Activated naive CD4-positive, alpha-beta T cell treated with anti-CD3 and anti-CD28 coated beads, Interleukin-2, amount 50 U/mL, for 72 hours (primary cell): ENCODE measurements around the gene ATP5PD. TPM values are rescaled to one million over a fixed set of nuclear protein-coding genes. Genes with fewer than 3 reads are reported as not detected.

Experiments used
- ATAC-seq, 2 donors: fragments of 150-1000 bp; cut with Tn5 transposase; 2 replicates each; pipeline ENCODE4 v1.10.0; 2021; ENCODE audit warnings: mild to moderate bottlenecking in 2 of 2, moderate library complexity in 2 of 2
- DNase-seq, 2 donors: peaks; one replicate each; pipeline ENCODE4 v3.0.0; 2021 to 2022; ENCODE audit warnings: low spot score in 2 of 2
- H3K27ac Mint-ChIP-seq, 2 donors: one replicate each; pipeline ENCODE4 v1.8.0; 2022; ENCODE audit warnings: mild to moderate bottlenecking in 2 of 2, mixed read lengths in 2 of 2
- H3K36me3 Mint-ChIP-seq, 2 donors: one replicate each; pipeline ENCODE4 v1.8.0; 2022; ENCODE audit warnings: mixed read lengths in 2 of 2
- H3K9me3 Mint-ChIP-seq, 2 donors: one replicate each; pipeline ENCODE4 v1.8.0; 2022; ENCODE audit warnings: mixed read lengths in 2 of 2
- total RNA-seq, 2 donors: library from RNA; stranded (reverse); gene quantifications; one replicate each; pipeline ENCODE4 v1.2.3, GENCODE V29; 2022

The ATP5PD gene
- total RNA-seq, result 100 to 1,000 TPM; 193 to 218 TPM

GRCh38 chr17:75046407-75047289 lies at the start of gene ATP5PD, which contains the start of gene KCTD2:
TSS of gene ATP5PD (minus strand) at chr17:75046969. CDS start at chr17:75042650, 4,319 bp downstream.
TSS of gene KCTD2 (plus strand) at chr17:75047225. CDS start at chr17:75047251, 26 bp downstream.
- H3K9me3 Mint-ChIP-seq, result no peaks in the 10 kb centered on the region
- peaks cover 5 to 12% of the 10 kb centered on the region in 2 donors for H3K36me3 Mint-ChIP-seq
- ATAC-seq (peak; percentile 96 to 97), DNase-seq (peak; percentile 94 to 97)
- H3K27ac Mint-ChIP-seq, result peak within 1 kb of the TSS; percentile 96 to 97

DNA sequence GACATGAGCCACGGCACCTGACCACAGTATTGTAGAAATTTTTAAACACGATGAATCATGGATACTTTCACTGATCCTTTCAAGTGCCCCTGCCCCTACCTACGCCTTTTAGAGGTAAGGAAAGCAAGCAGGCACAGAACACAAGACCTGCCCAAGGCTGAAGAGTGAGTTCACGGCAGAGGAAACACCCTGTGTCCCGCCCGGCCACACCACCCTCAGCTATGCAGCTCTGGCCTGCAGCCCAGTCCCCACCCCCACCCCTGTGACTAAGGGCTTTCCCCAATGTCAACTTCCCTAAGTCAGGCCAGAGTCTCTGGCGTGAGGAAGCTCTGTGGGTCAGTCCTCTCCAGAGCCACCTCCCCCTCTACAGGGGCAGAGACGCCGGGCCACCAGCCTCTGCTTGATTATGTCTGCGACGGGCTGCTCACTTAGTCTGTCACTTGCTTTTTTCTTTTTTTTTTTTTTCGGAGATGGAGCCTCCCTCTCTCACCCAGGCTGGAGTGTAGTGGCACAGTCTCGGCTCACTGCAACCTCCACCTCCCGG lies 49.4 kb upstream of the ATP5PD start:
- ATAC-seq, result peak in 1 of 2 donors; percentile 45
- Mint-ChIP-seq H3K36me3 (no peaks in the 10 kb centered on the region), H3K9me3 (no peaks in the 10 kb centered on the region), H3K27ac (peak overlapping the region in 1 of 2 donors; percentile 39)
- no peak for DNase-seq

- H3K9me3 Mint-ChIP-seq, result no peaks in the 10 kb centered on the region
- no peak overlapping the region for H3K27ac Mint-ChIP-seq
- no peak for DNase-seq
- H3K36me3 Mint-ChIP-seq, result no peaks in the 10 kb centered on the region
- ATAC-seq, result no peak
Observed at GRCh38 chr17:75094871-75095399, 48.2 kb upstream of the ATP5PD start.

DNA sequence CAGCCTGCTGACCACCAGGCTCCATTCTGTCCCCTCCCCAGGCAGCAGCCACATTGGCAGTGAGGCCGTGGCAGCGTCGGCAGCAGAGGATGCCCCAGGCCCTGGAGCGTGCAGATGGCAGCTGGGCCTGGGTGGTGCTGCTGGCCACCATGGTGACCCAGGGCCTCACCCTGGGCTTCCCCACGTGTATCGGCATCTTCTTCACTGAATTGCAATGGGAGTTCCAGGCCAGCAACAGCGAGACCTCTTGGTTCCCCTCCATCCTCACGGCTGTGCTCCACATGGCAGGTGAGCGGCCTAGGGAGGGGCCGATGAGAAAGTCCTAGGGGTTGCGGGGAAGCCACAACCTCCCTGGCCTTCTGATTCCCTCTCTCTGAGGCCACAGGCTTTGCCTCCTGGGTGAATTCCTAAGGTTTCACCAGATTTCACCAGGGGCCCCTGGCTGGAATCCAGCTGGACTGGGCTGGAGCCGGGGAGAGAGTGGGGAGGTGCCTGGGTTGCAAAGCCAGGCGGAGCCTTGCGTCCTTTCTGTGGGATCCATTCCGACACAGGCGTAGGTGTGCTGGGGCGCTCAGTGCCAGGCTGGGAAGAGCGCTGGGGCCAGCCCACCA lies 46.9 kb upstream of the ATP5PD start:
- H3K27ac Mint-ChIP-seq, result no peak overlapping the region
- ATAC-seq (no peak), DNase-seq (no peak)
- no peaks in the 10 kb centered on the region for H3K36me3 Mint-ChIP-seq
- no peaks in the 10 kb centered on the region for H3K9me3 Mint-ChIP-seq

- Mint-ChIP-seq H3K36me3 (no peaks in the 10 kb centered on the region), H3K9me3 (no peaks in the 10 kb centered on the region), H3K27ac (peak overlapping the region in 1 of 2 donors; percentile 1)
- ATAC-seq (no peak), DNase-seq (no peak)
Observed at GRCh38 chr17:75091855-75092327, 45.1 kb upstream of the ATP5PD start.

GRCh38 chr17:75090871-75091854 lies 44.4 kb upstream of the ATP5PD start:
- DNase-seq (no peak), ATAC-seq (no peak)
- Mint-ChIP-seq H3K27ac (peak overlapping the region in 1 of 2 donors; percentile 1), H3K36me3 (no peaks in the 10 kb centered on the region), H3K9me3 (no peaks in the 10 kb centered on the region)

- Mint-ChIP-seq H3K27ac (peak overlapping the region in 1 of 2 donors; percentile 55), H3K9me3 (no peaks in the 10 kb centered on the region), H3K36me3 (no peaks in the 10 kb centered on the region)
- DNase-seq, result no peak
- ATAC-seq, result peak; percentile 47 to 61
Observed at GRCh38 chr17:75088465-75089417, 42.0 kb upstream of the ATP5PD start.

- H3K36me3 Mint-ChIP-seq, result no peaks in the 10 kb centered on the region
- H3K27ac Mint-ChIP-seq, result peak within 1 kb of the TSS in 1 of 2 donors; percentile 72
- no peaks in the 10 kb centered on the region for H3K9me3 Mint-ChIP-seq
- peak; percentile 49 to 75 for DNase-seq
- ATAC-seq, result peak; percentile 67 to 76
Observed at GRCh38 chr17:75087558-75088453, 41.0 kb upstream of the ATP5PD start, which contains the start of gene SLC16A5. TSS of gene SLC16A5 (plus strand) at chr17:75087954. CDS start at chr17:75093637, 5,683 bp downstream.

GRCh38 chr17:75087182-75087557 lies 40.4 kb upstream of the ATP5PD start:
- Mint-ChIP-seq H3K27ac (peak overlapping the region in 1 of 2 donors; percentile 72), H3K9me3 (no peaks in the 10 kb centered on the region), H3K36me3 (no peaks in the 10 kb centered on the region)
- DNase-seq, result no peak
- ATAC-seq, result no peak

DNA sequence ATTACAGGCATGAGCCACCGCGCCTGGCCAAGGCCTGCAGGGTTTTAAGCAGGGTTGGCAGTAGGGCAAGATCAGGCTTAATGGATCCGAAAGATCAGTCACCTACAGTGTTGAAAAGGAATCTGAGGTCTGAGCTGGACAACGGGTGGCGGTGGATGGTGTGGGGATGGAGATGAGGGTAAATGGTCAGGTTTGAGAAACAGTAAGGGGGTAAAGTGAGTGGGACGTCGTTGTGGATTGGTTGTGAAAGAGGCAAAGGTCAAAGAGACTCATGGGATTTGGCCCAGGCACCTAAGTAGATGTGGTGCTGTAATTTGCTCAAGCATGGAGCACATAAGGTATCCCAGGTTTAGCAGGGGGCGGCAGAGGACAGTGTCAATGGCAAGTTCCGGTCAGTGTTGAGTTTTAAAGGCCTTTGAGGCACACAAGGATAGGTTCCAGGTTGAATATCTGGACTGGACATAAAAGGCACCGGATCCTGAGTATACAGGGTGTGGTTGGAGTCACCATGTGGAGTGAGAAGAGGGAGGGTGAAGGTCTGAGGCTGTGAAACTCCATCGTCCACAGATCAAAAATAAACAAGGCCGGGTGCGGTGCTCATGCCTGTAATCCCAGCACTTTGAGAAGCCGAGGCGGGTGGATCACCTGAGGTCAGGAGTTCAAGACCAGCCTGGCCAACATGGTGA lies 39.9 kb upstream of the ATP5PD start:
- Mint-ChIP-seq H3K27ac (peak overlapping the region in 1 of 2 donors; percentile 72), H3K36me3 (no peaks in the 10 kb centered on the region), H3K9me3 (no peaks in the 10 kb centered on the region)
- ATAC-seq, result no peak
- no peak for DNase-seq

- no peaks in the 10 kb centered on the region for H3K9me3 Mint-ChIP-seq
- ATAC-seq (no peak), DNase-seq (no peak)
- H3K36me3 Mint-ChIP-seq, result no peaks in the 10 kb centered on the region
- H3K27ac Mint-ChIP-seq, result peak overlapping the region in 1 of 2 donors; percentile 25
Observed at GRCh38 chr17:75084039-75084660, 37.4 kb upstream of the ATP5PD start.

DNA sequence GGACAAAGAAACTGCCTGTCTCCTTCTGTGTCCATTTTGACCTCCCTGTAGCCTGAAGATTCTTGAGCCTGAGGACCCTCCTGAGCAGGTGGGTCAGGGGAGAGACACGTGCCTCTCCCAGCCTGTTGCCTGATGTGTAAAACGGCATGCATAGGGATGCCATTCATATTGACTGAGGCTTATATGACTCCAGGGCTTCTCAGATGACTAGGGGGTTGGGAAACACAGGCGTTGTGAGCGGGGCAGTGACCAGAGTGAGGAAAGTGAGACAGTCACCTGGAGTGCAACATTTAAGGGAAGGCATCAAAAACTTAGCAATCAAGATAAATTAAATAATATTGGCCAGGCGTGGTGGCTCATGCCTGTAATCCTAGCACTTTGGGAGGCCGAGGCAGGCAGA lies 35.9 kb upstream of the ATP5PD start:
- Mint-ChIP-seq H3K9me3 (no peaks in the 10 kb centered on the region), H3K36me3 (no peaks in the 10 kb centered on the region), H3K27ac (no peak overlapping the region)
- DNase-seq (no peak), ATAC-seq (no peak)
